ENCODE results near the gene RCAN2.

- TF ChIP-seq EZH2 (optimal IDR thresholded peaks at IDR 0.05; ENCODE audit: low read depth, low read length) (no peak), EZH2phosphoT487 (IDR thresholded peaks at IDR 0.05; ENCODE audit: low read length) (no peak)
These were observed 233.0 kb downstream of the RCAN2 start for GRCh38 chr6:46258249-46258648.
